ENCODE data around the gene GPRASP3.
"Not testable (repeated sequence)": the region's sequence is repeated elsewhere in the genome, so short reads cannot be mapped to it uniquely, and the experiment has no call there.

GPRASP3 gene, protein sequence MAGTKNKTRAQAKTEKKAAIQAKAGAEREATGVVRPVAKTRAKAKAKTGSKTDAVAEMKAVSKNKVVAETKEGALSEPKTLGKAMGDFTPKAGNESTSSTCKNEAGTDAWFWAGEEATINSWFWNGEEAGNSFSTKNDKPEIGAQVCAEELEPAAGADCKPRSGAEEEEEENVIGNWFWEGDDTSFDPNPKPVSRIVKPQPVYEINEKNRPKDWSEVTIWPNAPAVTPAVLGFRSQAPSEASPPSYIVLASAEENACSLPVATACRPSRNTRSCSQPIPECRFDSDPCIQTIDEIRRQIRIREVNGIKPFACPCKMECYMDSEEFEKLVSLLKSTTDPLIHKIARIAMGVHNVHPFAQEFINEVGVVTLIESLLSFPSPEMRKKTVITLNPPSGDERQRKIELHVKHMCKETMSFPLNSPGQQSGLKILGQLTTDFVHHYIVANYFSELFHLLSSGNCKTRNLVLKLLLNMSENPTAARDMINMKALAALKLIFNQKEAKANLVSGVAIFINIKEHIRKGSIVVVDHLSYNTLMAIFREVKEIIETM

DNA sequence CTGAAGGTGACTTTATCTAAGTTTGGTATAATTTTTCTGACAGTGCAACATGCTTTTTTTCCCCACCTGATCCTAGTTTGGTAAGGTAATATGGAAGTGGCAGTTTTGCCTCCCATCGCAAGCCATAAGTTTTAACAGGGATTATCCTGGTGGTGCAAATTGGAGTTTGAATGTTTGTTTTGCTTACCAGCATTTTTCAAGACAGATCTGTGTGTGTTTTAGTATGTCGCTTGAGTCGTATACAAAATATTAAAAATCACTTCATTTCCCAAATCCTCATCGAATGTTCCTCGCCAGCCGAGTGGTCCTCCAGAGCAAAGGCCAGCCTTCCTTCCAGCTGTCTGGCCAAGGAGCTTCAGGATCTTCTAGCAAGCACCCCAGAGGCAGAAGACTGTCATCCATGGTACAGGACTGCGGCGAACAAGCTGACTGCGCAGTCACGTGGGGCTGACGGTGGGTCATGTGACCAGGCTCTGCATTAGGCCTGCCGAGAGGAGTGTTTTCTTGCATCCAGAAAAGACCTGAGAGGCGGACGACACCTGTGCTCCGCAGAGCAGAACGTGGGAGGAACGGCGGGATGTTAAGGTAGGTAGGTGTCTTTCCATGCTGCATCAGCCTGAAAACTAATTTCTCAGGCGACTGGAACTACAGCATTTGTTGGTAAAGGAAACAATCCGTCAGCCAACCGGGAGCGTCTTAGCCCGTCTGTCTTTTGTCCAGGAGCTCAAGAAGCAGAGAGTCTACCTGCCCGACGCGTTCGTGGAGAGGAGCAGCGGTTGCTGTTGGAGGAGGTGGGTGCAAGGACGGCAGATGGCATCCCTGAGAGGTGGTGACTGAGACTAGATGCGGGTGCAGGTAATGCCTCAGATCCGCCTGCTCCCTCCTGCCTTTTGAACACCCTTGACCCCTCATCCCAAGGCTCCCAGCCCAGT lies at the start of gene GPRASP3:
Gene GPRASP3, plus strand, starts transcription at position 507 of the 932 bp plus-strand sequence. CDS start 28,253 bp downstream, outside the sequence.
- DNase-seq: peak; percentile 65

DNA sequence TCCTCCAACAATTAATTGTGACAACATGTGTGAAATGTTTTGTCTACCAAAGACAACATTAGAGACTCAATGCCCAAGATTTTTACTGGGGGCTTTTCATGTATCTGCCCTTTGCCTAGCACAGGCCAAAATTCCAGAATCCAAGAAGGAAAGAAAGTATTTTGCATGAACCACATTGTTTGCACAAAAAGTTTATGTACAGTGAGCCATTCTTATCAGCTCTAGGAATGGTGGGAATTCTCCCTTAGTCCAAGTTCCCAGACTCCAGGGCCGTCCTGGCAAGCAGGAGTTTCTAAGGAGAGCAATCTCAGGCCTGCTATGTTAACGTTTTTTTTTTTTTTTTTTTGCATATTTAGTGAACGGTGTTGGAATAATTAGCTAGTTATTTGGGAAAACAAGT lies 47.7 kb upstream of the GPRASP3 start:
- no peak for DNase-seq

DNA sequence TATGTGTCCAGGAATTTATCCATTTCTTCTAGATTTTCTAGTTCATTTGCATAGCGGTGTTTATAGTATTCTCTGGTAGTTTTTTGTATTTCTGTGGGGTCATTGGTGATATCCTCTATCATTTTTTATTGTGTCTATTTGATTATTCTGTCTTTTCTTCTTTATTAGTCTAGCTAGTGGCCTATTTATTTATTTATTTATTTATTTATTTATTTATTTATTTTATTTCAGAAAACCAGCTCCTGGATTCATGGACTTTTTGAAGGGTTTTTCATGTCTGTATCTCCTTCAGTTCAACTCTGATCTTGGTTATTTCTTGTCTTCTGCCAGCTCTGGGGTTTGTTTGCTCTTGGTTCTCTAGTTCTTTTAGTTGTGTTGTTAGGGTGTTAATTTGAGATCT lies 43.1 kb upstream of the GPRASP3 start:
- DNase-seq: not testable (repeated sequence)

DNA sequence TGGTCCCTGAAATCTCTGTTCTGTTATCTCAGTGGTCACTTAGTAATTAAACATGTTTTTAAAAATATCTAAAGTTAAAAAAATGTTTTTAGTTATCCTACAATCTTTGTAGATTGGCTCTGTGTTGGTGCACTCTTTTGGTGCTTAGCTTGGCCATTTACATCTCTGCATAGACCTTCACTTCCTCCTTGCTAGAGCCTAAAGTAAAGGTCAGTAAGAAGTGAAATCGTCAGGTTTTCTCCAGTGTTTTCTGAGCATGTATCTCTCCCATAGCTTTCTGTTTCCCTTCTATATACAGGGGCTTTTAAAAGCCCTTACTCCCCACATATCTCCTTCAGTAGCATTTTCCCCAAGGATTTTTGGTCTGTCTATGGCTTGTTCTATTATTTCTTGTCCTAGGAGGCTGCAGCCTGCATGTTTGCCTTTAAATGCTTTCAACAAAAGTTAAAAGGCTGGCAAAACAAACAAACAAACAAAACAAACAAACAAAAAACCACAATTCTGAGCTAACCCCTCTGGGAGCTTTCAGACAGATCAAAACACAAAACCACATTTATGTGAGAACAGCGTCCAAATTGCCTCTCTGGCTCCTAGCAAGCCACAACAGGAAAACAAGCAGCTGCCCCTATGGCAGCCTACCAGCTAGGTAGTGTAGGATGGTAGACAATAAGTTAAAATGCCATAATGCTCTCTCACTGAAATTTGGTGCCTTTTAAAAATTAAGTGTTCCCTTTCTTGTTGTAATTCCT lies 35.6 kb upstream of the GPRASP3 start:
- peak; percentile 43 for DNase-seq

DNA sequence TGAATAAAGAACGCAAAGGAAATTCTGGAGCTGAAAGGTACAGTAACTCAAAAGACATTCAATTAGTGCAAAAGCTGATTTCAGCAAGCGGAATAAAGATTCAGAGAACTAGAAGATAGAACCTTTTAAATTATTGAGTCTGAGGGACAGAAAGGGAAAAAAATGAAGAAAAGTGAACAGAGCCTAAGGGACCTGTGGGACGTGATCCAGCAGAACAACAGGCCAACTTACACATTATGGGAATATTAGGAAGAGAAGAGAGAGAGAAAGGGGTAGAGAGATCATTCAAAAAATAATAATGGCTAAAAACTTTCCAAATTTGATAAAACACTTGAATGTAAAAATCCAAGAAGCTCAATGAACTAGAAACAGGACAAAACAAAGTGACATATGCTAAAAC lies 25.8 kb upstream of the GPRASP3 start:
- no peak for DNase-seq

DNA sequence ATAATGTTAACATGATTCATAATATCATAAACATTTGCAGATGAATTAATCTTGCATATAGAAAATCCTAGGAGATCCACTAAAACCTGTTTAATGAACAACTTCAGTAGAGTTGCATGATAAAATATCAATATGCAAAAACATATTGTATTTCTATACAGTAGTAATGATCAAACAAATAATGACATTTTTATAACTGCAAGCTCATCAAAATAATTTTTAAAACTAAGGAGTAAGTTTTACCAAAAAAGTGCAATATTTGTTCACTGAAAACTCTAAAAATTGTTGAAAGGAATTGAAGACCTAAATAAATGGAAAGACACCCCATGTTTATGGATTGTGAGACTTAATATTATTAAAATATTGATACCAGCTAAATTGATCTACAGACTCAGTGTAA lies 24.2 kb upstream of the GPRASP3 start:
- no peak for DNase-seq

DNA sequence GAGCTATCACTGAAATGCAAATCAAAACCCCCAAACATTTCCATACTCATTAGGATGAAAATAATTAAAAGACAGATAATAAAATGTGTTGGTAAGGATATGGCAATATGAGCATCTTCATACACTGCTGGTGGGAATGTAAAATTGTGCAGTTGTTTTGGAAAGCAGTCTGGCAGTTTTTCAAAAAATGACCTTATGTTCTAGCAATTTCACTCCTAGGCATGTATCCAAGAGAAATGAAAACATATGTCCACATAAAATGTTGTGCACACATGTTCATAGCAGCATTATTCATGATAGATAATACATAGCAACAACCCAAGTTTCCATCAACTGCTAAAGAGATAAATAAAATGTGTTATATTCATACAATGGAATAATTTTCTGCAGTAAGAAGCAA lies 23.0 kb upstream of the GPRASP3 start:
- DNase-seq: no peak

DNA sequence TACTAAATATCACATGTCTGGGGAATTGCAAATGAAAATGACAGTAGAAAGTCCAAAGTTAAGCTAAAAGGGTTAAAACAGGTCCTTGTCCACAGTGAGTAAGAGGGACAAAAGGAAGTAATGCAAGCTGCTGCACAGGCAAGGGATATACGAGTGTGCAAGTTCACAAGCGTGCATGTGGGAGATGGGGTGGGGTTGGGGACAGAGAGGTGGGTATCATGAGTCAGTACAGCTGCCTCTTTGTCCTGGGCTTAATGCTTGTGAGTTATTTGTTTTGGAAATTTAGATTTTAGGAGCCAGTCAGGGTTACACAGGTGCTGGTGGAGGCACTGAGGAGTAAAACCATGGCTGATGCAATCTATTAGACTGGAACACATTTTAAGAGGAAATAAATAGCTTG lies 11.6 kb upstream of the GPRASP3 start:
- no peak for DNase-seq

DNA sequence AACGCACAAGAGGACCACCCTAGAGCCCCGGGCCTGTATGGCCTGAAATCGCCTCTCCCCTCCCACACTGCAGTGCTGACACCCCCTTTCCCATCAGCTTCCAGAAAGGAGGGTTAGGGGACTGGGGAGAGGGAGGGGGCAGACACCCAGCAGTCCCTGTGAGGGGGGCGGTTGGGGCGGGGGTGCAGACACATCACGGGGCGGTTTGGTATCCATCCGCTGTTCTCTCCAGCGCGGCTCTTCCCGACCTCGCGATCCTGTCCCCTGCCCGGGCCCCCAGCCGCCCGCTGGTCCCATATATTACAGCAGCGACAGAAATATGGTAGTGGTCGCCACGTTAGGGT lies 8.7 kb upstream of the GPRASP3 start:
- DNase-seq: no peak

DNA sequence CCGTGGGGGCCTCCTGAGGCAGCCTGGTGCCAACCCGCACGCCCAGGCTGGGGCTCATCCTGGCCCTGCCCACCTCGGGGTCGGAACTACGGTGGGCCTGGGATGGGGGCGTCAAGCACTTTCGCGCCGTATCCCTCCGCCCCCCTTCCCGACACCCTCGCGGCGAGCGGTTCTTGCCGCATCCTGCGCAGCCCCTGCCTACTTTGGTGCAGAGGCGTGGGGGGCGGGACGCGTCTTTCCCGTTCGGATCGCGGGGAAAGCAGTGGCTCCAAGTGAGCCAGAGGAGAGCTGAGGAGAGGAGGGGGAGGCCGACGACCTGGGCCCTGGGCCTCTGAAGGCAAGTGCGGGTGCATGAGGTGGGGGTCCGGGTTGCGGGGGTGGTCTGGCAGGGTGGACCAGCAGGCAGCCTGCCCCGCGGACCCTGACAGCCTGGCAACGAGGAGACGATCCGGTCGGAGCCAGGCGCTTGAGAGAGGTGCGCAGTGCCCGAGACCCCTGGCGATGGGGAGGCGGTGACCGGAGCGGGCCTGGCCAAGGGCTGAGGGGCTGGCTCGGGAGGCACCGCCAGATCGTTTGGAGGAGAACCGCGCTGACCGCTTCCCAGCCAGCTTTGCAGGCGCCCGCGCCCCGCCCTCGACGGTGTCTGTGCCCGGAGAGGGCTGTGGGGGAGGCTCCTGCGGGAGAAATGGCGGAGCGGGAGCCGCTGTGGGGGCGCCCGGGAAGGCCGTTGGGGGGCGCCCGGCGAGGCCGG lies 8.2 kb upstream of the GPRASP3 start, which contains the start of gene GPRASP2:
Gene GPRASP2, plus strand, starts transcription at position 233 of the 751 bp plus-strand sequence. CDS start 2,422 bp downstream, outside the sequence.
- DNase-seq: peak; percentile 31

DNA sequence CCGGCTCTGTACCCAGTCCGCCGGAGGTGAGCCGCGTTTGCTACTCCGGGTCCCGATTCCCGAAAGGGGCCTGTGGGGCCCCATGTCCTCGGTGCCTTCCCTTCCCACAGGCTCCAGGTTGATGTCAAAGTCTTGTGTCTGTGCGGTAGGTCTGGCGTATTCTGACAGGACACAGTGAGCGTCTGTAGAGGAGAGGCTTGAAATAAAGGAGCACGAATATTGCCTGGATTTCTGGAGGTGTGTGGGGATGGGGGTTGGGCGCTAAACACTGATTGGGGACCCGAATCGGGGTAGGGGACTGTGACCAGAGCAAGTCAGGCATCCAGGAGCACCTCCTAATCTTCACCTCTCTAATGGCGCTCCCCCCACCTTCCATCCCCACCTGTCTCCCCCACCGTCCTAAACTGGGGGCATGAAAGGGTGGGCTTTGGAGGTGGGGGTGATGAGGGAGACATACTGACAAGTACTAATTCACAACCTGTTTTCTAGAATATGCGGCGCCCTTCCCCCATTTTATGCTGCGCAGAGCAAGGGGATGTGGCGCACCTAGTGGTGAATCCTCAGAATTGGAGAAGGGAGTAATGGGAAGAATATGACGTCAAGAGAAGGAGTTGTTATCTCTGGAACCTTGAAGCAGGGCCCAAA lies 7.4 kb upstream of the GPRASP3 start:
- peak; percentile 49 for DNase-seq

DNA sequence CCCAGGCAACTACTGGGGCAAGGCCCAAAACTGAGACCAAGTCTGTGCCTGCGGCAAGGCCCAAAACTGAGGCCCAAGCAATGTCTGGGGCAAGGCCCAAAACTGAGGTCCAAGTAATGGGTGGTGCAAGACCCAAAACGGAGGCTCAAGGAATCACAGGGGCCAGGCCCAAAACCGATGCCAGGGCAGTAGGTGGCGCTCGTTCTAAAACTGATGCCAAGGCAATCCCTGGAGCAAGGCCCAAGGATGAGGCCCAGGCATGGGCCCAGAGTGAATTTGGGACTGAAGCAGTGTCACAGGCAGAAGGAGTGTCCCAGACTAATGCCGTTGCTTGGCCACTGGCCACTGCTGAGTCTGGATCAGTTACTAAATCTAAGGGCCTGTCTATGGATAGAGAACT lies 5.5 kb upstream of the GPRASP3 start:
- DNase-seq: no peak

DNA sequence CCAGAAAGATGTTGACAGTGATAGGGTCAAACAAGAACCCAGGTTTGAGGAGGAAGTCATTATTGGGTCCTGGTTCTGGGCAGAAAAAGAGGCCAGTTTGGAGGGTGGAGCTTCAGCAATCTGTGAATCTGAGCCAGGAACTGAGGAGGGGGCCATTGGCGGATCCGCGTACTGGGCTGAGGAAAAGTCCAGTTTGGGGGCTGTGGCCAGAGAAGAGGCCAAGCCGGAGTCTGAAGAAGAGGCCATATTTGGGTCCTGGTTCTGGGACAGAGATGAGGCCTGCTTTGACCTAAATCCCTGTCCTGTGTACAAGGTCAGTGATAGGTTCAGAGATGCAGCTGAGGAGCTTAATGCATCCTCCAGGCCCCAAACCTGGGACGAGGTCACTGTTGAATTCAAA lies 4.6 kb upstream of the GPRASP3 start:
- DNase-seq: no peak

DNA sequence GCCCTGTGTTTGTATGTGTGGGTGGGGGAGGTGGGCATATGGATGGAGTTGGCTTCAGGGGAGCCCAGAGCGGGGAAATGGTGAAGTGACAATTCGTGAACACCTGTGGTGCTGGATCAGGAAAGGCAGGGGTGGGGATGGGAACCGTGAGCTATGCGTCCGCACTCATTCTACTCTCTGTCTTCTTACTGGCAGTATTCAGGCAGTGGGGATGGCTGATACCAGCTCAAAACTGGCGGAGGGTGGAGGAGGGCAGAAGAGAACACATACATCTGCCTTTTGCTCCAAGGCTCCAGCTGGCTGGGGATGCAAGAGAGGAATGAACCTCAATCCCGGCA lies 595 bp downstream of the GPRASP3 start:
- DNase-seq: not testable (repeated sequence)

DNA sequence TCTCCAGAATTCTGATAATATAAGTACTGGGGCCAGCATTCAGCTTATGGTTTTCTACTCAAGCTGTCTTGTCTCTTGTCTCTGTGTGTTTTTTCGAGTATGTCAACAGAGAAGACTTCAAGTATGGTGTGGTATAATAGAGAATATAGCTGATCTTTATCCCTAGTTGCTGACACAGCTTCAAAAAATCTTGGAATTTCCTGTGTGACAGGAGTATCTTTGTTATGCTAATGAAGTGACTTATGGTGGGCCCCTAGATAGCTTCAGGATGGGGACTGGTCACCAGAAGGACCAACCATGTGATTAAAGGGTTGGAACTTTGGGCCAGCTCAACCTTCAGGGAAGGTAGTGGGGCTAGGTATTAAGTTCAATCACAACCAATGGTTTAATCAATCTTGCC lies 2.9 kb downstream of the GPRASP3 start:
- no peak for DNase-seq

DNA sequence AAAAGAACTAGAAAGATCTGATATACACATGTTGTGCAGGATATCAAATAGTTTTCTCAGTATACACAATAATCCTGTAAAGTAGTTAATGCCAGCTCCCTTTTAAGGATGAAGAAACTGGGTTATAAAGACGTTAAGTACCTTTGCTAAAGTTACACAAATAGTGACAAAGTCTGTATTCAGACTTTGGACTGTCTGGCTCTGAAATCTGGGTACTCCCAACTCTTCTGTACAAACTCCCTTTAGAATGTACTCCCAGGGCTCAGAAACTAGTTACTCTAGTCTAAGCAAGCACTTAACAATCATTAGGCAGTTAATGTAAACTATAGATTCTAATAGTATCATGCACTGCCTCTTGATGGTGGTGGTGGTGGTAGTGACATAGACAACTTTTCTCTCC lies 7.2 kb downstream of the GPRASP3 start:
- DNase-seq: no peak

DNA sequence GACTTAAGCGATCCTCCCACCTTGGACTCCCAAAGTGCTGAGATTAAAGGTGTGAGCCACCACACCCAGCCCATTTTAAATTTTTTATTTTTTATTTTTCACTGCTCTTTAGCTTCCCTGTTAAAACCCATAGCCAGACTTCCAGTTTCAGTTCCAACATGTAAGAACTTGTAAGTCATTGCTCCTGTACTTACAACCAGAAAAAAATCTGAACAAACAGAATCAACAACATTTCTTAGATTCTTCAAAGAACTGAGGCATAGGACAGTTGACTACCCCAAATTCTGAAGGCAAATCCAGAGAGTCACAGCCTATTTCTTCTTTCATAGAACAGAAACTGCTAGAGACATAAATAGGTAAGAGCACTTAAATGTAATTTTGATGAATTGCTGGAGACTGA lies 8.1 kb downstream of the GPRASP3 start:
- DNase-seq: no peak

DNA sequence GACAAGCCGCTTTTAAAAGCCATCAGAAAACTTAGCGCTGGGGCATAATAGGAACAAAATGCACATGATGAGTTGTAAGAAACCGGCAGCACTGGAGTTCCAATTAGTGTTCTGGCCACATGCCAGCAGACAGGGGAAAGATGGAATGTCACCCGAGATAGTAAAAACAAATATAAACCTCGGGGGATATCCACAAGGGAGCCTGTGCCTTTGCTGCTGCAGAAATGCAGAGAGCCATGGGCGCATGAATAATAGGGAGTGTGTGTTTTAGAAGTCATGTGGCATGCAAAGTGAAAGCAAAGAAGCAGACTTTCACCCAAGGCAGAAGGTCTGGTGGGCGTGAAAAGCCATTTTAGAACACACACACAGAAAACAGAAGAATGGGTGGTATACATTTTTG lies 19.1 kb downstream of the GPRASP3 start:
- DNase-seq: no peak

DNA sequence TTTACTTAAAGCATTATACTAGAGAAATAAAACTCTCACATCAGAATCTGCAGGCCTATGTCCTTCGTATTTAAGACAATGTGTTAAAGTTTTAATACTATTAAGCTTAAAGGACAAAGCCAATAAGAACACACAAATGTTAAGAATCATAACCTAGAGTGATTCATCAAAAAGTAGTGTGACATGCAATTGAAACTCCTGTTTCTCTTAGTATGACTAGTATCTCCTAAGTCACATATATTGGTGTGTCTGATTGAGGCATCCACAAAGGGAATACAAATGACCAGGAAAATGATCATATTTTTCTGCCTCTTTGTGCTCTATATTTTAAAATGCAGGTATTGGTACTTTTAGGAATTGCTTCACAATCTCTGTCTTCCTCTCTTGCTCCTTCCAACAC lies 23.8 kb downstream of the GPRASP3 start:
- DNase-seq: no peak

DNA sequence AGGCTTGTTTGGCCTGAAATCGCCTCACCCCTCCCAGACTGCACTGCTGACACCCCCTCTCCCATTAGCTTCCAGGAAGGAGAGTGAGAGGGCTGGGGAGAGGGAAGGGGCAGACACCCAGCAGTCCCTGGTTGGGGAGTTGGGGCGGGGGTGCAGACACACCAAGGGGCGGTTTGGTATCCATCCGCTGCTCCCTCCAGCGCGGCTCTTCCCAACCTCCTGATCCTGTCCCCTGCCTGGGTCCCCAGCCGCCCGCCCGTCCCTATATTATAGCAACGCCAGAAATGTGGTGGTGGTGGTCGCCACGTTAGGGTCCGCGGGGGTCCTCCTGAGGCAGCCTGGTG lies 24.9 kb downstream of the GPRASP3 start:
- DNase-seq: no peak

DNA sequence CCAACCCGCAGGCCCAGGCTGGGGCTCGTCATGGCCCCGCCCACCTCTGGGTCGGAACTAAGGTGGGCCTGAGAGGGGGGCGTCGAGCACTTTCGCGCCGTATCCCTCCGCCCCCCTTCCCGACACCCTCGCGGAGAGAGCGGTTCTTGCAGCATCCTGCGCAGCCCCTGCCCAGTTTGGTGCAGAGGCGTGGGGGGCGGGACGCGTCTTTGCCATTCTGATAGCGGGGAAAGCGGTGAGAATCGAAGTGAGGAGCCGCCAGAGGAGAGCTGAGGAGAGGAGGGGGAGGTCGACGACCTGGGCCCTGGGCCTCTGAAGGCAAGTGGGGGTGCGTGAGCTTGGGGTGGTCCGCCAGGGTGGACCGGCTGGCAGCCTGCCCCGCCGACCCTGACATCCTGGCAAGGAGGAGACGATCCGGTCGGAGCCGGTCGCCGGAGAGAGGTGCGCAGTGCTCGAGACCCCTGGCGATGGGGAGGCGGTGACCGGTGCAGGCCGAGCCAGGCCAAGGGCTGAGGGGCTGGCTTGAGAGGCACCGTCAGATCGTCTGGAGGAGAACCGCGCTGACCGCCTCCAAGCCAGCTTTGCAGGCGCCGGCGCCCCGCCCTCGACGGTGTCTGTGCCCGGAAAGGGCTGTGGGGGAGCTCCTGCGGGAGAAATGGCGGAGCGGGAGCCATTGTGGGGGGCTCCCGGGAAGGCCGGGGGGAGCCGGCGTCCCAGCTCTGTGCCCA lies 25.5 kb downstream of the GPRASP3 start:
- DNase-seq: no peak

All from NCI-H1105 treated with DMSO at 0.1 percent for 48 hours (cell line).